ENCODE results near the gene FAM180B. TPM values are rescaled to one million over a fixed set of nuclear protein-coding genes. Genes with fewer than 3 reads are reported as not detected.

FAM180B gene
- total and polyA plus RNA-seq, 2 of the 13 experiments (the other 11 are each of a cell fraction or from before 2014, with no cell fraction given): 0.40 to 1.0 TPM

- TF ChIP-seq ZNF652 (CRISPR knock-in tag; IDR thresholded peaks at IDR 0.05; ENCODE audit: borderline replicate concordance, low read depth): no peak
- 0 out of 2 replicates have a peak, but pooled peaks have one; percentile 54 for TF ChIP-seq ZNF572 (CRISPR knock-in tag; IDR thresholded peaks at IDR 0.05)
- TF ChIP-seq SATB2 (CRISPR knock-in tag; IDR thresholded peaks at IDR 0.05): no peak
- no peak for TF ChIP-seq ISX (CRISPR knock-in tag; conservative IDR thresholded peaks at IDR 0.05)
- no peak for TF ChIP-seq MLXIP (CRISPR knock-in tag; IDR thresholded peaks at IDR 0.05; ENCODE audit: borderline replicate concordance)
- TF ChIP-seq JUN (CRISPR knock-in tag; IDR thresholded peaks at IDR 0.05): no peak
- no peak for TF ChIP-seq NFYC (CRISPR knock-in tag; IDR thresholded peaks at IDR 0.05)
- no peak for TF ChIP-seq IRF2 (CRISPR knock-in tag; IDR thresholded peaks at IDR 0.05)
- no peak for TF ChIP-seq ZEB1 (IDR thresholded peaks at IDR 0.05; ENCODE audit: insufficient replicate concordance, low read depth)
- no peak for TF ChIP-seq EZH2 (conservative IDR thresholded peaks at IDR 0.05; ENCODE audit: low read depth, low read length)
- no peak for TF ChIP-seq ZNF513 (CRISPR knock-in tag; conservative IDR thresholded peaks at IDR 0.05)
- TF ChIP-seq MBD4 (IDR thresholded peaks at IDR 0.05; ENCODE audit: borderline replicate concordance, low read length): no peak
- TF ChIP-seq ZNF558 (CRISPR knock-in tag; IDR thresholded peaks at IDR 0.05; ENCODE audit: borderline replicate concordance): no peak
- TF ChIP-seq NFIB (CRISPR knock-in tag; IDR thresholded peaks at IDR 0.05; ENCODE audit: borderline replicate concordance): no peak
- no peak for TF ChIP-seq ZNF24 (IDR thresholded peaks at IDR 0.05)
- TF ChIP-seq IRF9 (CRISPR knock-in tag; IDR thresholded peaks at IDR 0.05; ENCODE audit: borderline replicate concordance): 0 out of 2 replicates have a peak, but pooled peaks have one; percentile 37
- TF ChIP-seq PAF1 (CRISPR knock-in tag; IDR thresholded peaks at IDR 0.05): no peak
- TF ChIP-seq THAP9 (CRISPR knock-in tag; IDR thresholded peaks at IDR 0.05; ENCODE audit: borderline replicate concordance): no peak
- no peak for TF ChIP-seq ZNF362 (CRISPR knock-in tag; IDR thresholded peaks at IDR 0.05; ENCODE audit: borderline replicate concordance)
These were observed 1.3 kb downstream of the FAM180B start (continued) for GRCh38 chr11:47587723-47588326.
